MM.1S (cell line): ENCODE data around the gene ADAMTS6.

ENCODE experiments used
- DNase-seq: peaks from one replicate; pipeline ENCODE4 v3.0.0-alpha.2; 2015
- H2AFZ ChIP-seq: fragments of 300-600 bp; sonication (generic); 2 replicates; pipeline ENCODE4 v1.6.0; 2016; ENCODE audit warnings: antibody characterized with exemption, low read length
- H3F3A ChIP-seq: fragments of 300-600 bp; sonication (generic); 2 replicates; pipeline ENCODE4 v1.6.1; 2016; ENCODE audit warnings: mild to moderate bottlenecking, antibody characterized with exemption, low read length, moderate library complexity, mixed read lengths; ENCODE audit not compliant: insufficient read depth
- H3K27ac ChIP-seq: fragments of 300-600 bp; sonication (generic); 2 replicates; pipeline ENCODE4 v1.5.1; 2016; ENCODE audit warnings: mild to moderate bottlenecking, low read length
- H3K27me3 ChIP-seq: fragments of 300-600 bp; sonication (generic); replicated peaks from 2 replicates; pipeline ENCODE4 v1.6.0; 2016; ENCODE audit warnings: low read length; ENCODE audit not compliant: insufficient read depth
- H3K36me3 ChIP-seq: fragments of 300-600 bp; sonication (generic); replicated peaks from 2 replicates; pipeline ENCODE4 v1.6.1; 2016; ENCODE audit warnings: mild to moderate bottlenecking, low read length, mixed read lengths; ENCODE audit not compliant: insufficient read depth
- H3K4me1 ChIP-seq: fragments of 300-600 bp; sonication (generic); 2 replicates; pipeline ENCODE4 v1.6.1; 2016; ENCODE audit warnings: low read length, mixed read lengths
- H3K4me2 ChIP-seq: fragments of 300-600 bp; sonication (generic); 2 replicates; pipeline ENCODE4 v1.6.0; 2016; ENCODE audit warnings: low read depth, low read length
- H3K4me3 ChIP-seq: fragments of 300-600 bp; sonication (generic); 2 replicates; pipeline ENCODE4 v1.5.1; 2016; ENCODE audit warnings: low read length, mixed read lengths
- H3K79me2 ChIP-seq: fragments of 300-600 bp; sonication (generic); 2 replicates; pipeline ENCODE4 v1.6.1; 2016; ENCODE audit warnings: mixed run types, low read length, mixed read lengths
- H3K9ac ChIP-seq: fragments of 300-600 bp; sonication (generic); 2 replicates; pipeline ENCODE4 v1.6.1; 2016; ENCODE audit warnings: low read length, mixed read lengths
- H3K9me2 ChIP-seq: fragments of 300-600 bp; sonication (generic); replicated peaks from 2 replicates; pipeline ENCODE4 v1.6.1; 2016; ENCODE audit warnings: mild to moderate bottlenecking, low read length, mixed read lengths; ENCODE audit not compliant: insufficient read depth
- H3K9me3 ChIP-seq: fragments of 300-600 bp; sonication (generic); replicated peaks from 2 replicates; pipeline ENCODE4 v1.6.1; 2016; ENCODE audit warnings: mild to moderate bottlenecking, low read length, mixed read lengths; ENCODE audit not compliant: insufficient read depth
- H4K20me1 ChIP-seq: fragments of 300-600 bp; sonication (generic); 2 replicates; pipeline ENCODE4 v1.6.1; 2016; ENCODE audit warnings: mild to moderate bottlenecking, low read length, moderate library complexity, mixed read lengths; ENCODE audit not compliant: insufficient read depth
- EZH2 ChIP-seq: fragments of 300-600 bp; sonication (generic); optimal IDR thresholded peaks from 2 replicates; pipeline ENCODE3; 2017; ENCODE audit warnings: low read depth, mild to moderate bottlenecking, antibody characterized with exemption, low read length, mixed read lengths
- EZH2phosphoT487 ChIP-seq: fragments of 300-600 bp; sonication (generic); IDR thresholded peaks from 2 replicates; pipeline ENCODE4 v1.6.1; 2018; ENCODE audit warnings: antibody characterized with exemption, low read length
- TF ChIP-seq, protein P1 (sequence below): fragments of 300-600 bp; sonication (generic); IDR thresholded peaks from 2 replicates; pipeline ENCODE4 v1.5.1; 2016; ENCODE audit warnings: antibody characterized with exemption, low read length, mixed read lengths

The ADAMTS6 gene

GRCh38 chr5:65482736-65483545 lies 1.2 kb upstream of the ADAMTS6 start:
- no peaks in the 10 kb centered on the region for H3K36me3 ChIP-seq
- H3K27me3 ChIP-seq, result no peaks in the 10 kb centered on the region
- 0 out of 2 replicates have a peak overlapping the region, but pooled peaks have one; percentile 4 for H3K9ac ChIP-seq
- peak overlapping the region; percentile 75 for H3K4me3 ChIP-seq
- no peak for DNase-seq
- H3K4me1 ChIP-seq, result peaks cover 6% of the 10 kb centered on the region; the same call in 1 of the 2 replicates
- no peaks in the 10 kb centered on the region for H3K9me3 ChIP-seq
- H2AFZ ChIP-seq, result peak overlapping the region; percentile 56
- H3K27ac ChIP-seq, result no peak overlapping the region
- H3K9me2 ChIP-seq, result no peaks in the 10 kb centered on the region
- no peaks in the 10 kb centered on the region for H3K79me2 ChIP-seq
- no peaks in the 10 kb centered on the region for H4K20me1 ChIP-seq
- peak overlapping the region; percentile 89 for H3K4me2 ChIP-seq
- no peak for TF ChIP-seq EZH2
- TF ChIP-seq, protein P1, sequence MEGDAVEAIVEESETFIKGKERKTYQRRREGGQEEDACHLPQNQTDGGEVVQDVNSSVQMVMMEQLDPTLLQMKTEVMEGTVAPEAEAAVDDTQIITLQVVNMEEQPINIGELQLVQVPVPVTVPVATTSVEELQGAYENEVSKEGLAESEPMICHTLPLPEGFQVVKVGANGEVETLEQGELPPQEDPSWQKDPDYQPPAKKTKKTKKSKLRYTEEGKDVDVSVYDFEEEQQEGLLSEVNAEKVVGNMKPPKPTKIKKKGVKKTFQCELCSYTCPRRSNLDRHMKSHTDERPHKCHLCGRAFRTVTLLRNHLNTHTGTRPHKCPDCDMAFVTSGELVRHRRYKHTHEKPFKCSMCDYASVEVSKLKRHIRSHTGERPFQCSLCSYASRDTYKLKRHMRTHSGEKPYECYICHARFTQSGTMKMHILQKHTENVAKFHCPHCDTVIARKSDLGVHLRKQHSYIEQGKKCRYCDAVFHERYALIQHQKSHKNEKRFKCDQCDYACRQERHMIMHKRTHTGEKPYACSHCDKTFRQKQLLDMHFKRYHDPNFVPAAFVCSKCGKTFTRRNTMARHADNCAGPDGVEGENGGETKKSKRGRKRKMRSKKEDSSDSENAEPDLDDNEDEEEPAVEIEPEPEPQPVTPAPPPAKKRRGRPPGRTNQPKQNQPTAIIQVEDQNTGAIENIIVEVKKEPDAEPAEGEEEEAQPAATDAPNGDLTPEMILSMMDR, result no peak
- TF ChIP-seq EZH2phosphoT487, result no peak
- peaks cover 4% of the 10 kb centered on the region; the same call in 1 of the 2 replicates for H3F3A ChIP-seq

DNA sequence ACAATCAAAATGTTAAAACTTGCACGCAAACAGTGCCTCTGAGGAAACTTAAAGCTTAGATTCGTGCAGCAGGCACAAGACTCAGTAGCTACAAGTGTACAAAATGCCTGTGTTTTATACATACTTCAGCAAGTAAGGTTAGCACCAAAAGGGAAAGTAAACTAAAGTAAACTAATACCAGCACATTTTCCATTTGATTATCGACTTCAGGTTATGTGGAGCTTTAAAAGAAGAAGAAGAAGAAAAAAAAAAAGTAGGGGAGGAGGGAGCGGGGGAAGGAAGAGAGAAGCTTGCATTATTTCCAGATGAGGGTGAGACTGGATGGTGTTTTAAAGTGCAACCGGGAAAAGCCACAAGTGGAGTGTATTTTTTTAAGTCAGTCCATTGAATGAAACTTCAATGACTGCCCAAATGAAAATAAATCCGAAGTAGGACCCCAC lies 596 bp upstream of the ADAMTS6 start:
- peak overlapping the region; percentile 31; the same call in 1 of the 2 replicates for H3K9ac ChIP-seq
- no peaks in the 10 kb centered on the region for H3K79me2 ChIP-seq
- peaks cover 6% of the 10 kb centered on the region; the same call in 1 of the 2 replicates for H3K4me1 ChIP-seq
- no peak for TF ChIP-seq EZH2
- no peaks in the 10 kb centered on the region for H3K9me2 ChIP-seq
- peak overlapping the region; percentile 93 for H2AFZ ChIP-seq
- H3K4me2 ChIP-seq, result peak overlapping the region; percentile 89
- DNase-seq, result peak; percentile 27
- no peaks in the 10 kb centered on the region for H4K20me1 ChIP-seq
- no peaks in the 10 kb centered on the region for H3K27me3 ChIP-seq
- peaks cover 4% of the 10 kb centered on the region; the same call in 1 of the 2 replicates for H3F3A ChIP-seq
- H3K9me3 ChIP-seq, result no peaks in the 10 kb centered on the region
- peak overlapping the region; percentile 75 for H3K4me3 ChIP-seq
- H3K36me3 ChIP-seq, result no peaks in the 10 kb centered on the region
- no peak overlapping the region for H3K27ac ChIP-seq

- H3K79me2 ChIP-seq, result no peaks in the 10 kb centered on the region
- peak overlapping the region; percentile 75 for H3K4me3 ChIP-seq
- H3K36me3 ChIP-seq, result no peaks in the 10 kb centered on the region
- no peaks in the 10 kb centered on the region for H3K9me2 ChIP-seq
- H2AFZ ChIP-seq, result peak overlapping the region; percentile 93
- peaks cover 4% of the 10 kb centered on the region; the same call in 1 of the 2 replicates for H3F3A ChIP-seq
- DNase-seq, result no peak
- H3K27me3 ChIP-seq, result no peaks in the 10 kb centered on the region
- H3K9me3 ChIP-seq, result no peaks in the 10 kb centered on the region
- no peaks in the 10 kb centered on the region for H4K20me1 ChIP-seq
- H3K9ac ChIP-seq, result peak overlapping the region; percentile 31; the same call in 1 of the 2 replicates
- no peak for TF ChIP-seq EZH2
- TF ChIP-seq, protein P1, result no peak
- TF ChIP-seq EZH2phosphoT487, result no peak
- H3K4me1 ChIP-seq, result peaks cover 6% of the 10 kb centered on the region; the same call in 1 of the 2 replicates
- H3K27ac ChIP-seq, result no peak overlapping the region
- peak overlapping the region; percentile 89 for H3K4me2 ChIP-seq
Measured at GRCh38 chr5:65481171-65481581, 544 bp downstream of the ADAMTS6 start.
